HG03045 (cell line): Measurements from ENCODE around the gene RAI1.
"Not testable (repeated sequence)": the region's sequence is repeated elsewhere in the genome, so short reads cannot be mapped to it uniquely, and the experiment has no call there.

ENCODE experiments used
- ATAC-seq: cut with Tn5 transposase; IDR thresholded peaks from one replicate; pipeline ENCODE4 v1.9.1; 2021; ENCODE audit warnings: mild to moderate bottlenecking, moderate library complexity; ENCODE audit not compliant: unreplicated experiment

Gene RAI1

DNA sequence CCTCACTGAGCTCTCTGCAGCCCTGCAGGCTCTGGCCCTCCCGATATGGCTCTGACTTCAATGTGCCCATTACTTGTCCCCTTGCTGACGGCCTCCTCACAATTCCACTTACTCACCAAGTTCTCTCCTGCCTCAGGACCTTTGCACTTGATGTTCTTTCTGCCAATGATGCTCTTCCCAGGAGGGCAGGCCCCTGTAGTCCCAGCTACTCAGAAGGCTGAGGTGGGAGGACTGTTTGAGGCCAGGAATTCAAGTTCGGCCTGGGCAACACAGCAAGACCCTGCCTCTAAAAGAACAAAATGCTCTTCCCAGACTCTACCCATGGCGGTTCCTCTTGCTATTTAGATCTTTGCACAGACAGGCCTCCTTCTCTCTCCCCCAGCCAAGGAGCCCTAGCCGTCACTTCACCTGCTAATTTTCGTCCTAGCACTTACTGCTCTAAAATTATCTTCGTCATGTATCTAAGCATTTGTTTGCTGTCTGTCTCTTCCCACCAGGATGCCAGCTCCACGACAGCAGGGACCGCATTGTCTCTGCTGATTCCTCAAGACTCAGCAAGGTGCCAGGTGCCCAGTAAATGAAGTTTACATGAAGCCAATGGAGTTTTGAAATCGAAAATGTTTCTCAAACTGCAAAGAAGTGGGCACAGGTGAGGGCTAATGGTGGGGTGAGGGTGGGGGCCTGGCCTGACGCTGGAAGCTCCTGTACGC, 626 bp upstream of the RAI1 start:
- no peak for ATAC-seq

- no peak for ATAC-seq
Observed at GRCh38 chr17:17681744-17682292, 560 bp downstream of the RAI1 start.

DNA sequence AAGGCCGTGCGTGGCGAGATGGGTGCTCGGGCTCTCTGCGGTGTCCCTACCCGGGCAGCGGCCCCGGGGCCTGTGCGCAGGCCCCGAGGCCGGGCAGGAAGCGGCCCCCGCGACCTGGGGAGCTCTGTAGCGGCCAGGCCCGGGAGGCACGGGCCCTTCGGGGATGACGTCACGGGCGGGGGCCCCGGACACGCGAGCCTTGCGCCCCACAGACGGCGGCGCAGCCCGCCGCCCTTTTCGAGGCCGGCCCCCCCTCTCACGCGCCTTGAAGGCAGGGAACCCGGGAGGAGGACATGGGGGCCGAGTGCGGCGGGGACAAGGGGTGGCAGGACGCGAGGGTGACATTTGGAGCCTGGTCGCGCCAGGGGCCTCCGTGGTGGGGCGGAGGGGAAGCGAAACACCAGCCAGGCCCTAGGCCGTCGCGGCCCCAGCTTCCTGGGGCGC, 1.1 kb downstream of the RAI1 start:
- peak; percentile 42 for ATAC-seq

DNA sequence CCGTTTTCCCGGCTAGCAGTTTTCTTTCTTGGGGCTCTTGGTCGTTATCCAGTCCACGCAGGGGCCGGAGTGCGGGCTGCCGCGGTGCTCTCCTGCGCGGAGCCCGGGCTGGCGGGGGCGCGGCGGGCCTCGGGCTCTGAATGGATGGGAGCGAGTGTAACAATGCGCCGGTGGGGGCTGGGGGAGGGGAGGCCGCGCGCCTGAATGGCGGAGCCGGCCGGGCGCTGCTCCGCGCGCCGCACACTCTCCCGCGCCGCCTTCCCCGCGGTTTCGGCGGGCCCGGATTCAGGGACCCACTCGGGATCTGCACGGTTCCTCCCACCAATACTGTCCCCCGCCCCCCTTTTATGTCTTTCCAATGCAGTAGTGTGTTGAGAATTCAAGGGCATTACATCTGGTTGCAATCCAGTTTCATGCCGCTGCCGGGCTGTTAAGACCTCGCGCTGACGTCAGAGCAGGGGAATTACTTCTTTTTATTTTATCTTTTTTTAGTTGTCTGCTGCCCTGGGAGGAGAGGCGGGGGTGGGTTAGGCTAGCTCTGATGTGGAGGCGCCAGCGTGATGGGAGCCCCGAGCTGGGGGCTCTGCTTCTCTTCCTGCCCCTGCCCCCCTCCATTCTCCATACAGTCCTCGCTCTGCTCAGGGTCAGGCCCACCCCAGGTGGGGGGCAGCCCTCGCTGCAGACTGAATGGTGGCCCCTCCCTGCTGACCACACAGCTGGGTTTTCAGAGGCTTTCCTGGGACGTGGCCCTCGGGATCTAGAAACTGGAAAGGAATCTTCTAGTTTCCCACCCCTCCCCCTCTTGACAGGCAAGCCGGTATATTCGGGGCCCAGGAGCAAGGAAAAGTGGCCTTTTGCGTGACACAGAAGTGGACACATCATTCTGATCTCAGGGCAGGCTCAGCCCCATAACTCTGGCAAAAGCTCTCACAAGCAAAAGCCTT, 1.8 kb downstream of the RAI1 start:
- ATAC-seq, result peak; percentile 20

DNA sequence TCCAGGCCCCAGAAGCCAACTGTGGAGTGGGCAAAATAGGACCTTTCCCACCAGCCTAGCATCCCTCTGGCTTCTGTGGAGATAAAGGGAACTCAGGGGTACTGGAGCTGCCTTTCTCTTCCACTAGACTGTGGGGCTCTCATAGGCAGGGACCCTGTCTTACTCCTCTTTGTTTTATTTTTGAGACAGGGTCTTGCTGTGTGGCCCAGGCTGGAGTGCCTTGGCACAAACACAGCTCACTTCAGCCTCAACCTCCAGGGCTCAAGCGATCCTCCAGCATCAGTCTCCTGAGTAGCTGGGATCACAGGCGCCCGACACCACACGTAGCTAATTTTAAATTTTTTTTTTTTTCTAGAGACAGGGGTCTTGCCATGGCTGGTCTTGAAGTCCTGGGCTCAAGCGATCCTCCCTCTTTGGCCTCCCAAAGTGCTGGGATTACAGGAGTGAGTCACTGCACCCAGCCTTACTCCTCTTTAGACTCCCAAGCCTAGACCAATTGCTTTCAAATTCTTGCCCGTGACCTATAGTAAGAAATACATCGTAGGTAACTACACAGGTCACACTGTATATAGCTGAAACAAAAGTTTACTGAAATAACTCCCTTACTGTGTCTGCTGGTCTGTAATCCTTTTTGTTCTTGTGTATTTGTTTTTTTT, 2.6 kb downstream of the RAI1 start:
- no peak for ATAC-seq

DNA sequence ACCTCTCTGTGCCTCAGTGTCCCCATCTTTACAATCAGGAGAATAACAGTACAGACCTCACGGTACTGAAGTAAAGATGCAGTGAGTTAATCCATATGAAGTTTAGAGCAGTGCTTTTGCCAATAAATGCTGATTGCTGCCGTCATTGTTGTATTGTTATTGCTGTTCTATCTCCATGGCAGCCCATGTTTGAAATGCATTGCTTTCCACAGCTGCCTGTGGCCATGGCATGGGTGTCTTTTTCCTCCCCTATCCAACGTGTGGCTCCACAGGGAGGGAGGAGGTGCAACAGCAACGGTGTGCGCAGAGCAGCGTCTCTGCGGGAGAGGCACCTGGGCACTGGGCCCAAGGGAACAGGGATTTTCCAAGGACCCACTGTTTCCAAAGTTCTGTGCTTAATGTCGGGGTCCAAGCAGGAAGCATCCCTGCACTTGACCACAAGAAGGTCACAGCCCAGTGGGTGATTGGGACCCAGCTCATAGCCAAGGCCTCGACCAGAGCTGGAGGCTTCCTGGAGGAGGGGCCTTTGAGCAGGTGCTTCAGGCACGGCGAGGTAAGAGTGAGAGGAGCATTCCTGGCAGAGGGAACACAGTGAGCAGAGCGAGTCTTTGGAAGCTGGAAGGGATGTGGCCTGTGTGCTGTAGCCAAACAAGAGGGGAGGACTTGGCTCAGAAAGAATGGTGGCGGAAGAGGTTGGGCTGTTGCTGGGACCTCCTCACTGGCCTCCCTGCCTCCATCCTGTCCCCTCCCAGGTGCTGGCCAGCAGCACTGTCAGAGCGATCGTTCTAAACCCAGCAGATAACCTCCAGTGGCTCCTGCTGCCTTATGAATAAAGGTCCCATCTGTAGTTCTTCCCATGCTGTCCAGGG, 3.9 kb downstream of the RAI1 start:
- no peak for ATAC-seq

GRCh38 chr17:17685775-17686291, 4.6 kb downstream of the RAI1 start:
- no peak for ATAC-seq

GRCh38 chr17:17689312-17689711, 8.1 kb downstream of the RAI1 start:
- ATAC-seq, result no peak

GRCh38 chr17:17690233-17690632, 9.0 kb downstream of the RAI1 start:
- not testable (repeated sequence) for ATAC-seq

GRCh38 chr17:17691468-17692263, 10.4 kb downstream of the RAI1 start:
- no peak for ATAC-seq

DNA sequence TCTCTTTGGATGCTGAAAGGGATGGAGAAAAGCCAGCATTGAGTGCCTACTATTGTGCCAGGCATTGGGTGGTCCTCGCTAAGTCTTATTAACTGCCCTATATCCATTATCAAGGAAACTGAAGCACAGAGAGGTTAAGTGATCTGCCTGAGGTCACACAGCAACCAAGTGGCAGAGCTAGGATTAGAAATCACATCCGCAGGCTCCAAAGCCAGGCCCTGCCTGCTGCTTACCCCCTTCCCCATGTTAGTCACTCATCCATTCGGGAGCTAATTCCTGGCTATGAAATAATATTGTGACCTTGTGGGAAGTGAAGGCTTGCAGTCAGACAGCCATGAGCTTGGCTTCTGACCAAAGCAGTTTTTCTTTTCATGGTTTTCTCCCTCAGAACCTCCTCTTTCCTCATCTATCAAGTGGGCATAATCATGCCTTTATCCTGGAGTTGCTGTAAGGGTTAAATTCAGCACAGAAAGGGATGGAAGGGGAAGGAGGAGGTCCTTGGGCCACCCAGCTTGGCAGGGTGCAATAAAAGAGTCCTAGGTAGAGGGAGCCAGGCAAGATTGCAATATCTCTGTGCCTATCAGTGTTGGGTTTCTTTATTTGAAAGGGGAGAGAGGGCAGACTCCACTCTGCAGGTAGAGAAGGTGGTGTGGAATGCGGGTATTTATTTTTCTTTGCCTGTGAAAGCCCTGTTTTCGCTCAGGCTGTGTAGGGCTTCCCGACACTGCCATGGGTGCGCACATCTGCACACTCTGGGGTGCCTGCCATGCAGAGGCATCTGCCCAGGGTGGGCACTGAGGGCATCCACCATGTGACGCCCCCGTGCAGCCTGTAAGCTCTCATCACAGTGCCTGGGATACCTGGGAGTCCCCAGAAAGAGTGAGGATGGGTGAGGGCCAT, 11.3 kb downstream of the RAI1 start:
- no peak for ATAC-seq

- ATAC-seq, result no peak
Observed at GRCh38 chr17:17693253-17694168, 12.3 kb downstream of the RAI1 start.

- peak; percentile 60 for ATAC-seq
Observed at GRCh38 chr17:17694169-17695081, 13.2 kb downstream of the RAI1 start.

DNA sequence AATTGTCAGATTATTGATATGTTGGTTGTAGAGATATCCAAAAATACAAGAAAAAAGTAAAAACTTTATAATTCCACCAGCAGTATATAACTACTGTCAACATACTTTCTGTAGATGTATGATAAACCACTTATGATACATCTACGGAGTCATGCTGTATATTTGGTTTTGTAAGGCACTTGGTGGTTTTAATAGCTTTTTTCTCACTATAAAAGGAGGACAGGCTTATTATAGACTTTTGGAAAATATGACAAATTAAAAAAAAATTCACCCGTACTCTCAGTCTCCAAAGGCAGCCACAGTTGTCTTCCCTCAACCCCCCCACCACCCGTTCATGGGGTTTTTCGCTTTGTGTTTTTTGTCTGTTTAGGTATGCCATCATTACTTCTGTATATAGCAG, 14.8 kb downstream of the RAI1 start:
- ATAC-seq, result no peak

DNA sequence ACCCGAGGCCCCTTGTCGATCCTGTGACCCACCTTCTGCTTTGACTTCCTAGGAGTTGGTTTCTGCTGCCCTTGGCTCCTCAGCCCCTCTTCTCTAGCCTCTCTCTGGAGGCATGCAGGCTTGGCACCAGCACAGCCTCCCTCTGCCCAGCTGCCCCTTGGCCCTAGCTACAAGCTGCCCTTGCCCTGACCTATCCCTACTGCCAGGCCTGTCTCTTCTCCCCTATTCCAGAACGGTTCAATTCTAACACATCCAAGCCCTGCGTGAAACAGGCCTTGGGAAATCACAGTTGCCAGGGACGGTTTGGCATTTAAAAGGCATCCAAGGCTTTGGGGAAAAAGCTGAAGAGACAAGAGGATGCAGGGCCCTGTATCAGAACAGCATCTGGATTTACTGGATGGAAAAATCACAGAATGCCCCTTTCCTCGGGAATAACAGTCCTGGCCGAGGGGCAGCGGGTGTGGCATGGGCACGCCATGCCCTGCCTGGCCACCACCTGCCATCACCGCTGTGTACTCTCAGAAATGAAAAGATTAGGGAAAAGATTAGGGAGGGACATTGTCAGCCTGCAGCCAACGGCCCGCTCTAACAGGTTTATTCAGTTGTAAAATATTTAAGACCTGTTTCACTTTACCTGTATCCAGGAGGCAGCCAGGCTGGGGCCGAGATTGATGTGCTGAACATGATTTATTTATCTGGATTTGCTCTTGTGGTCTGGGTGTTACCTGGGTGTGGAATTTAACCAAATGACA, 15.8 kb downstream of the RAI1 start:
- ATAC-seq, result no peak
